GM12878 (cell line): ENCODE data around the gene SEPTIN1. TPM values are rescaled to one million over a fixed set of nuclear protein-coding genes. Genes with fewer than 3 reads are reported as not detected.

Experiments used
- ATAC-seq: fragments of 200-7000 bp; cut with Tn5 transposase; 3 replicates; pipeline ENCODE4 v1.9.1; 2020; ENCODE audit warnings: mild to moderate bottlenecking, moderate library complexity
- BruUV-seq: library from RNA; stranded (reverse); fragments of 400-500 nt; replicated peaks from 2 replicates; lab custom pipeline; 2021; lab: Mats Ljungman, UMichigan
- CTCF ChIA-PET: fragments of 300-600 bp; sonication (Branson Sonifier 250); formaldehyde crosslinking; extraction: SDS; loops from one replicate; lab custom pipeline; 2021; ENCODE audit warnings: inconsistent platforms; lab: Yijun Ruan, JAX
- POLR2A ChIA-PET: fragments of 350-600 bp; formaldehyde crosslinking; extraction: SDS; loops from one replicate; lab custom pipeline; 2021; ENCODE audit warnings: inconsistent platforms; lab: Charles Lee
- RAD21 ChIA-PET: fragments of 300-600 bp; sonication (Branson Sonifier 250); formaldehyde crosslinking; loops from one replicate; lab custom pipeline; 2023; ENCODE audit warnings: antibody characterized with exemption; ENCODE audit not compliant: unreplicated experiment; lab: Charles Lee
- SMC1A ChIA-PET: fragments of 300-600 bp; sonication (Branson Sonifier 250); formaldehyde crosslinking; loops from one replicate; lab custom pipeline; 2023; ENCODE audit not compliant: unreplicated experiment, uncharacterized antibody; lab: Charles Lee
- DNase-seq: peaks from one replicate; pipeline ENCODE4 v3.0.0-alpha.2; 2011; ENCODE audit warnings: low read depth, low spot score
- FAIRE-seq: peaks from 3 replicates; lab custom pipeline; 2011; peaks lifted over from hg19 to GRCh38; lab: Jason Lieb, UNC
- H2AFZ ChIP-seq: 2 replicates; pipeline ENCODE4 v1.6.0; 2011; ENCODE audit warnings: low read depth, low read length, control low read depth; ENCODE audit not compliant: control insufficient read depth
- H3K27ac ChIP-seq: 2 replicates; pipeline ENCODE4 v1.5.1; 2011; ENCODE audit warnings: control low read depth; ENCODE audit not compliant: control insufficient read depth, insufficient read depth
- H3K27me3 ChIP-seq, 2 experiments: replicated peaks in 1 of 2; 2 replicates each; pipeline versions ENCODE4 v1.6.0 to v1.6.1; 2011; ENCODE audit warnings: low read length in 1 of 2; ENCODE audit not compliant: control insufficient read depth in 2 of 2, insufficient read depth in 2 of 2
- H3K36me3 ChIP-seq, 2 experiments: 2 replicates each; pipeline ENCODE4 v1.5.1; 2011; ENCODE audit warnings: low read length in 1 of 2; ENCODE audit not compliant: control insufficient read depth in 2 of 2, insufficient read depth in 2 of 2
- H3K4me1 ChIP-seq: 2 replicates; pipeline ENCODE4 v1.6.1; 2011; ENCODE audit warnings: mild to moderate bottlenecking, low read length, moderate library complexity, mixed read lengths; ENCODE audit not compliant: control insufficient read depth, insufficient read depth
- H3K4me2 ChIP-seq: 2 replicates; pipeline ENCODE4 v1.6.0; 2011; ENCODE audit warnings: control low read depth; ENCODE audit not compliant: control insufficient read depth, insufficient read depth
- H3K4me3 ChIP-seq: fragments of 200-600 bp; sonication (generic); 2 replicates; pipeline ENCODE4 v1.5.1; 2016
- H3K79me2 ChIP-seq: 2 replicates; pipeline ENCODE4 v1.6.0; 2011; ENCODE audit warnings: low read length; ENCODE audit not compliant: control insufficient read depth, insufficient read depth
- H3K9ac ChIP-seq: 2 replicates; pipeline ENCODE4 v1.8.0; 2011; ENCODE audit warnings: low read length, control low read depth, mixed read lengths; ENCODE audit not compliant: control insufficient read depth, insufficient read depth
- H3K9me3 ChIP-seq: replicated peaks from 3 replicates; pipeline ENCODE4 v1.5.1; 2011; ENCODE audit warnings: mild to moderate bottlenecking, low read length; ENCODE audit not compliant: control insufficient read depth, insufficient read depth
- H4K20me1 ChIP-seq: 2 replicates; pipeline ENCODE4 v1.6.0; 2011; ENCODE audit not compliant: control insufficient read depth, insufficient read depth
- BCL11A ChIP-seq: IDR thresholded peaks from 2 replicates; pipeline ENCODE4 v1.6.1; 2011; ENCODE audit warnings: low read depth, low read length
- BHLHE40 ChIP-seq, 2 experiments: fragments of 450-650 bp in 1 of 2; IDR thresholded peaks; 2 replicates each; pipeline ENCODE4 v1.6.1; 2011 to 2017; ENCODE audit warnings: low read depth in 2 of 2, borderline replicate concordance in 1 of 2, improper control_type of control experiment in 1 of 2, low read length in 1 of 2, mild to moderate bottlenecking in 1 of 2
- CEBPB ChIP-seq, 2 experiments: fragments of 150-350 bp in 1 of 2; IDR thresholded peaks; 2 replicates each; pipeline ENCODE4 v1.6.1; 2012 to 2014; ENCODE audit warnings: low read depth in 2 of 2, low read length in 2 of 2, borderline replicate concordance in 1 of 2, inconsistent platforms in 1 of 2
- EZH2 ChIP-seq: IDR thresholded peaks from 2 replicates; pipeline ENCODE4 v1.6.1; 2012; ENCODE audit warnings: low read depth, mild to moderate bottlenecking, control low read depth, inconsistent platforms, low read length, borderline replicate concordance; ENCODE audit not compliant: control insufficient read depth
- NBN ChIP-seq: fragments of 450-650 bp; IDR thresholded peaks from 2 replicates; pipeline ENCODE4 v1.6.1; 2016
- NRF1 ChIP-seq: conservative IDR thresholded peaks from 2 replicates; pipeline ENCODE4 v1.6.1; 2011; ENCODE audit warnings: mild to moderate bottlenecking, low read depth, low read length, improper control_type of control experiment
- PAX5 ChIP-seq: IDR thresholded peaks from 2 replicates; pipeline ENCODE4 v1.6.1; 2011; ENCODE audit warnings: low read depth, low read length, borderline replicate concordance
- PRDM15 ChIP-seq: fragments of 450-650 bp; formaldehyde crosslinking; IDR thresholded peaks from 2 replicates; pipeline ENCODE4 v1.4.0; 2020; ENCODE audit warnings: mild to moderate bottlenecking, moderate library complexity
- SMARCA5 ChIP-seq: fragments of 450-650 bp; IDR thresholded peaks from 2 replicates; pipeline ENCODE4 v1.6.1; 2017; ENCODE audit warnings: mild to moderate bottlenecking
- YBX1 ChIP-seq: fragments of 450-650 bp; IDR thresholded peaks from 2 replicates; pipeline ENCODE4 v1.6.1; 2016; ENCODE audit warnings: antibody characterized with exemption
- ZBTB33 ChIP-seq: fragments of 450-650 bp; IDR thresholded peaks from 2 replicates; pipeline ENCODE4 v1.6.1; 2017; ENCODE audit warnings: mild to moderate bottlenecking
- ZNF592 ChIP-seq: fragments of 450-650 bp; IDR thresholded peaks from 2 replicates; pipeline ENCODE4 v1.6.1; 2017; ENCODE audit warnings: mild to moderate bottlenecking, moderate library complexity
- ZSCAN29 ChIP-seq: fragments of 450-650 bp; IDR thresholded peaks from 2 replicates; pipeline ENCODE4 v1.6.1; 2017; ENCODE audit warnings: mild to moderate bottlenecking, moderate library complexity
- WGBS: methylation state at CpG from one replicate; pipeline ENCODE4 v1.1.6; 2016; ENCODE audit warnings: low lambda C conversion rate; ENCODE audit not compliant: insufficient replicate concordance, insufficient coverage; ENCODE audit errors: missing lambda C conversion rate; 5-methylcytosine and 5-hydroxymethylcytosine counted together
- in situ Hi-C: fragments of 300-500 bp; cut with MboI; formaldehyde crosslinking; loops from 9 replicates; pipeline ENCODE4 v1.14.3; 2018; ENCODE audit warnings: mixed read lengths
- intact Hi-C: fragments of 100-400 bp; cut with micrococcal nuclease; formaldehyde crosslinking; loops from one replicate; pipeline ENCODE4 v1.14.2; 2022; ENCODE audit not compliant: unreplicated experiment
- polyA plus RNA-seq, 11 experiments: library from polyadenylated mRNA; depleted of rRNA in 4 of 11; unstranded in 6 of 11; stranded (reverse) in 5 of 11; fragments of >200 nt; fragmentation: Nextera tagmentation in 4 of 11; fragmentation: Illumina TruSeq in 1 of 11; extraction: Ambion mirVana in 4 of 11; extraction: Trizol in 1 of 11; gene quantifications; 1 replicate in 1 of 11; 2 replicates in 10 of 11; pipeline versions ENCODE4 v1.2.1 to v1.2.3, GENCODE V29; 2011 to 2016; ENCODE audit warnings: inconsistent platforms in 2 of 11, missing spikeins in 2 of 11, low read depth in 1 of 11
- total RNA-seq, 4 experiments: library from RNA; depleted of rRNA in 3 of 4; stranded (reverse); fragments of >200 nt in 3 of 4; fragmentation: Illumina TruSeq in 1 of 4; extraction: Trizol in 1 of 4; gene quantifications; 2 replicates each; pipeline versions ENCODE4 v1.2.1 to v1.2.3, GENCODE V29; 2013 to 2021

The SEPTIN1 gene
- total and polyA plus RNA-seq, 10 of the 15 experiments (the other 5 are each of a cell fraction or from before 2014, with no cell fraction given) = 2.8 to 153 (median 94.1) TPM

GRCh38 chr16:30430428-30430970, 48.1 kb upstream of the SEPTIN1 start:
- Histone ChIP-seq H3K27me3 (no peaks in the 10 kb centered on the region), H3K4me2 (peak overlapping the region; percentile 78), H4K20me1 (no peaks in the 10 kb centered on the region), H3K79me2 (peaks cover 21% of the 10 kb centered on the region), H2AFZ (peak overlapping the region; percentile 95), H3K4me3 (no peak overlapping the region), H3K9me3 (no peaks in the 10 kb centered on the region), H3K36me3 (no peaks in the 10 kb centered on the region; a peak in 2 of 4 replicates), H3K4me1 (peaks cover 13% of the 10 kb centered on the region), H3K27ac (peak overlapping the region; percentile 81), H3K9ac (peak overlapping the region; percentile 54; the same call in 1 of the 2 replicates)
- SMC1A ChIA-PET = interaction anchor here (0.9 to 6.1 kb wide), 40 partner anchors 8 to 338 kb away, joined by 3 to 64 read pairs (median 5); partner anchors contain the start of genes ITGAL, TBX6, ZNF48 and ZNF689
- POLR2A ChIA-PET = interaction anchor here (0.5 to 2.0 kb wide), 28 partner anchors 8 to 229 kb away, joined by 3 to 23 read pairs (median 4); partner anchors contain the start of genes FBRS, ITGAL, TBC1D10B and ZNF689
- DNase-seq (no peak), FAIRE-seq (no peak), ATAC-seq (peak; percentile 47)
- RAD21 ChIA-PET = interaction anchor here (0.8 to 3.9 kb wide), 42 partner anchors 9 to 339 kb away, joined by 3 to 129 read pairs (median 9); partner anchors contain the start of genes ITGAL, PRR14, SEPHS2 and TBC1D10B
- TSS peak; percentile 90 for BruUV-seq
- in situ Hi-C loops = no loop called here
- CTCF ChIA-PET = interaction anchor here (0.6 to 5.0 kb wide), 48 partner anchors 9 to 339 kb away, joined by 3 to 89 read pairs (median 8); partner anchors contain the start of genes FBRS, ITGAL, SEPHS2 and TBC1D10B
- 64% methylated on average over 19 of the region's 19 CpGs for WGBS
- intact Hi-C loops = loop anchor here (1.0 to 2.0 kb wide), 6 partner anchors 28 to 199 kb away; partner anchors contain the start of genes ZNF747 and ZNF768
- TF ChIP-seq CEBPB (IDR thresholded peaks at IDR 0.05; ENCODE audit: borderline replicate concordance in 1 of 2, low read depth in 2 of 2, low read length in 2 of 2) (no peak), ZNF592 (no peak), BCL11A (no peak), PAX5 (no peak), PRDM15 (CRISPR knock-in tag) (no peak; the same call in 1 of the 2 replicates), NBN (peak; percentile 31; the same call in 1 of the 2 replicates), NRF1 (no peak), SMARCA5 (no peak; the same call in 1 of the 2 replicates), YBX1 (no peak), BHLHE40 (IDR thresholded peaks at IDR 0.05; ENCODE audit: borderline replicate concordance in 1 of 2, low read depth in 2 of 2, low read length in 1 of 2) (no peak), ZBTB33 (peak; percentile 92), ZSCAN29 (no peak), EZH2 (no peak)
